ENCODE data around the gene AQP6.
"Not testable (repeated sequence)": the region's sequence is repeated elsewhere in the genome, so short reads cannot be mapped to it uniquely, and the experiment has no call there.

AQP6 gene

DNA sequence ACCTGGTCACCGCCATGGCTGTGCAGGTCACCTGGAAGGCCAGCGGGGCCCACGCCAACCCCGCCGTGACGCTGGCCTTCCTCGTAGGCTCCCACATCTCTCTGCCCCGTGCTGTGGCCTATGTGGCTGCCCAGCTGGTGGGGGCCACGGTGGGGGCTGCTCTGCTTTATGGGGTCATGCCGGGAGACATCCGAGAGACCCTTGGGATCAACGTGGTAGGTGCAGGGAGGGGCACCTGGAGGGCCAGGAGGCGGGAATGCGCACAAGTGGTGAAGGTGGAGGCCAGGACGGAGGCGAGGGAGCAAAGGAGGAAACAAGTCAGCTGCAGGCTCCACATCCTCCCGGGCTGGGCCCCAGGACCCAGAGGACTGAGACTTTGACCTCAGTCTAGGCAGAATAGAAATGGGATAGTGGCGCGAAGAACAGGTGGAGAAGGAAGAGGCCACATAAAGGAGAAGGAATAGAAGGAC is 649 bp downstream of the AQP6 start:
- DNase-seq = no peak

DNA sequence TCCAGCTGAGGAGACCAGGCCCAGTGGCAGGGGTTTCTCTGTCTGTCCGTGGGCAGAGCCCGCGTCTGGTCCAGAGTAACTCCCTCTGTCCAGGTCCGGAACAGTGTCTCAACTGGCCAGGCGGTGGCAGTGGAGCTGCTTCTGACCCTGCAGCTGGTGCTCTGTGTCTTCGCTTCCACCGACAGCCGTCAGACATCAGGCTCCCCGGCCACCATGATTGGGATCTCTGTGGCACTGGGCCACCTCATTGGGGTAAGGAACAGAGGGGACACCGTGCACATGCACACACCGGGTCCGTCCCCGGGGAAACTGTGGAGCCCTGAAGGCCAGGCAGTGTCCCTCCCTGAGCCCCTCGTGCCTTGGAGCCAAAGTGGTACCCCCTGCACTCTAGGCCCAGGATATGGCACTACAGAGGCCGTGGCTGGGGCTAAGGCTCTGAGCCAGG is 1.5 kb downstream of the AQP6 start:
- no peak for DNase-seq

DNA sequence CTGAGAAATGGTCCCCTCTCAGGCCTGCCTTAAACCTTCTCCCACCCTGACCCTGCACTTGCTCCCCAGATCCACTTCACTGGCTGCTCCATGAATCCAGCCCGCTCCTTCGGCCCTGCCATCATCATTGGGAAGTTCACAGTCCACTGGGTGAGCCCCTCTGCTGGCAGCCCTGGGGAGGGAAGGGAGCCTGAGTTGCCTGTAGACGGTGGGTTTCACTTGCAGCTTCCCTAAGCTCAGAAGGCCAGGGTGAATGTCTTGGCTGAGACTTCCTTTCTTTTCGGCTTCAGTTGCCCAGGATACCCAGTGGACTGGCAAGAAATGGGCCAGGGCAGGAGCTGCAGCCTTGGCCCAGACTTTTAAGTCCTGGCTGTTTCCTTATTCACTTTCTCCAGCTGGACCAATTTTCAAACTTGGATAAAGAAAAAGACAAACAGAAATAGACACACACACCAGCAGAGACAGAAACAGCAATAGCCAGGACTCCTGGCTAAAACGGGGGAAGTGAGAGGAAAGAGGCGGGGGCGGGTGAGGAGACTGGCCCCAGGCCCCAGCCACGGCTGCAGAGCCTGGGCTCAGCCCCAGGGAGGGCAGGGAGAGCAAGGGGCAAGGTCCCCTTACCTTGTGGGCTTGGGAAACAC is 2.0 kb downstream of the AQP6 start:
- no peak for DNase-seq

DNA sequence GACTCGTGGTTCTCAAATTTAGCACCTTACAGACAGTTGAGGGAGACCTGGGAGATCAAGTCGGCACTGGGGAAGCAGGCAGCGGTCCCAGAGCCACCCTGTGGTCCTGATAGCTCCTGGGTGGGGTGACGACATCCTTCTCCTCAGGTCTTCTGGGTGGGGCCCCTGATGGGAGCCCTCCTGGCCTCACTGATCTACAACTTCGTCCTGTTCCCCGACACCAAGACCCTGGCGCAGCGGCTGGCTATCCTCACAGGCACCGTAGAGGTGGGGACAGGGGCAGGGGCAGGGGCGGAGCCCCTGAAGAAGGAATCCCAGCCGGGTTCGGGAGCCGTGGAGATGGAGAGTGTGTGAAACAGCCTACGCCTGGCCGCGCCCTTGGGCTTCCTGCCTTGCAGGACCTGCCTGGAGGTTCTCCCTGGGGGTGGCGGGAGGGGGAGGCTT is 2.6 kb downstream of the AQP6 start:
- no peak for DNase-seq

DNA sequence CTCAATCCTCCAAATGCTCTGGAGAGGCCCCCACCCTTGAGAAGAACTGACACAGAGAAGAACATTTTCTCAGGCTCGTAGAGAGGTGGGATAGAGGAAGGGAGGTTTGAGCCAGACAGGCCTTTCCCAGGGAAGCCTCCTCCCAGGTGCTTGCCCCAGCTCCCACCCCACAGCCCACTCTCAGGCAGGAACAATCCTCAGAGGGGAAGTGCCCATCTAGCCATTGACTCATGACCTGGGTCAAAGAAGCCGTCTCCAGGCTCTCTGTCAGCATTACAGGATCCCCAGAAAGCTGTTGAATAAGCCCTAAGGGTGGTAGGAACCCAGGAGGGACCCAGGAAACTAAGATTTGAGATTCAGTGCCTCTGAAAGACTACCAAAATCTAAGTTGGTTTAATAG is 3.8 kb downstream of the AQP6 start:
- DNase-seq = no peak

DNA sequence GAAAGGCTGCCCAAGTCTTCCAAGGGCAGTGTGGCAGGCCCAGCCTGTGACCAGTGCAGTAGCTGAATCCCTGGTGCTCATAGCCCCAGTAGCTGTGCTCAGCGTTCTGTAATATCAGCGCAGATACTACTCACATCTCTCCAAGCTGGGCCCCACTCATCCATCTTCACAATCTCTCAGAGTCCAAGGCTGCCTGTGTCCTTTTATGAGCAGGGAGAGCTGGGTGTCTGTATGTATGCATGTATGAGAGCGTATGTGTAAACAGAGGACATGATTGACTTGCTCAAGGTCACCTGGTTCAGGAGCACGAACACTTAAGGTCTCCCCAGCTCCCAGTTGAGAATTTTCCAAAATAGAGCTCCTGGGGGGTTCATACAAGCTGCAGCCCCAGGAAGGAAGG is 5.4 kb downstream of the AQP6 start:
- no peak for DNase-seq

DNA sequence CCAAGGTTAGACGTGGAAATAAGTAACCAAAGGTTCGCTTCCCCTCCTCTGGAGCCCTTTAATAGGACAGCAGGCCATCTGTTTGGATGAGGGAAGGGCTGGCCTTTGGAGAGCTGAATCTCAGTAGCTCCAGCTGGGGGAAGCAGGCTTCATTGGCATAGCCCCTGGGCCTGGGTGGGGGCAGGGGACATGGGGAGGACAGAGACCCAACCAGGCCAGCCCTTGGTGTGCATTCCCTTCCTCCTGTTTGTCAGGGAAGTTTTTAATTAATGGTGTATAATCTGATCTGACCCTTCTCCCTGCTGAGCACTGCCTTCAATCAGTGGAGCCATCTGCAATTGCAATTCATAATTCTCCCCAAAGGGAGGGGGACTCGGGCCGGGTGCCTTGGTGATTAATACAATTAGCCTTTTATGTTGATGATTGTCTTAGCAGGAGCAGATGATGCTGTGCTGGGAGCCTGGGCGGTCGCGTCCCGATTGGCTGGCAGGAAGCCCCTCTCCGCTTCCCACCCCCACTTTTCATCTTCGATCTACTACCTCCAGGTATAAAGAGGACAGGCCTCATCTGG is 6.4 kb downstream of the AQP6 start:
- DNase-seq = no peak

DNA sequence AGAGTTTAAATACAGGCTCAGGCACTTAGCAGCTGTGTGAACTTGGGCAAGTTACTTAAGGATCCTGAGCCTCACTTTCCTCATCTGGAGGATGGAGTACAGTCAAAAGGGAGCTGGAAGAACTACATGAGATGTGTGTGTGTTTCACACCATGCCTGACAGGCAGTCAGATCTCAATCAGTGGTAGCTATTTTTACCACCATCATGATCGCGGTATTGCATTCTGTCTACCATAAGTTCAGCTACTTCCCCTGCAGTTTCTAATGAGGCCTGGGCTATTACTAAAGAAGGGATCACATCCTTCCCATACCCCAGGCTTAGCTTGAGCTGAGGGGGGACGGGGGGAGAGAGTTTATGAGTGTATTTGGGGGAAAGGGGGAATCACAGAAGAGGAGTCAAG is 7.0 kb downstream of the AQP6 start:
- DNase-seq = no peak

DNA sequence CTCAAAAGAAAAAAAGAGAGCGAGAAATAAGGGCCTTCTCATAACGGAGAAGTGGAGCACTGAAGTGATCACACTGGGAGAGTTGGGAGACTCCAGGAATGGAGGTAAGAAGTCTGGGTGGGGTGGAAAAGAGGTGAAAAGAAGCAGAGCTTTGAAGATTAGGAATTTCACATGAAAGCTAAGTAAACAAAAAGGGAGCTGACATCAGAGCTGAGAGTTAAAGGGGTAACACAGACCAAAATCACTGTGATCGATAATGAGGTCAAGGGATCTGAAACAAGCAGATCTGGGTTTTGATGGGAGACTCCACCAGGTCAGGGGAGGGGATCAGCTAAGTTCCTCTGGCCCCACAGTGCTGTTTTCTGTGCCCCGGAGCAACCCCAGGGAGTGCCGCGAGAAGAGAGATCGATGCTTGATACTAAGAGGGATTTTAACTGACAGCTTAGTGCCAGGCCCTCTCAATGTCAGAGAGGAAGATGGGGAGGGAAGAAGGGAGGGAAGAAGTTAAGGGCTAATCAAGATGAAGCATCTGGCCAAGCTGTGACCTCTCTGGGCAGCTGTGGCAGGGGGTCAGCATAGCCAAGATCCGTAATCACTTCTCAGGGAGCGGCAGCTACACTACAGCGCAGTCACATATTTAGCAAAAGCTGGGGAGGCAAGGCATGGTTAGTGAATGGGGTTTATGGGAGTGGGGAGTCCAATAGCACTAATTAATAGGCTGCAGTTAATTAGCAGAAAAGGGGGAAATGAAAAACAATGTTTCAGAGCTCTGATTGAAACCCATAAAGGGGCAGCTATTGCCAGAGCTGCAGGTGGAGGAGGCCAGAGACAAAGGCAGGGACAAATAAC is 8.0 kb downstream of the AQP6 start:
- no peak for DNase-seq

DNA sequence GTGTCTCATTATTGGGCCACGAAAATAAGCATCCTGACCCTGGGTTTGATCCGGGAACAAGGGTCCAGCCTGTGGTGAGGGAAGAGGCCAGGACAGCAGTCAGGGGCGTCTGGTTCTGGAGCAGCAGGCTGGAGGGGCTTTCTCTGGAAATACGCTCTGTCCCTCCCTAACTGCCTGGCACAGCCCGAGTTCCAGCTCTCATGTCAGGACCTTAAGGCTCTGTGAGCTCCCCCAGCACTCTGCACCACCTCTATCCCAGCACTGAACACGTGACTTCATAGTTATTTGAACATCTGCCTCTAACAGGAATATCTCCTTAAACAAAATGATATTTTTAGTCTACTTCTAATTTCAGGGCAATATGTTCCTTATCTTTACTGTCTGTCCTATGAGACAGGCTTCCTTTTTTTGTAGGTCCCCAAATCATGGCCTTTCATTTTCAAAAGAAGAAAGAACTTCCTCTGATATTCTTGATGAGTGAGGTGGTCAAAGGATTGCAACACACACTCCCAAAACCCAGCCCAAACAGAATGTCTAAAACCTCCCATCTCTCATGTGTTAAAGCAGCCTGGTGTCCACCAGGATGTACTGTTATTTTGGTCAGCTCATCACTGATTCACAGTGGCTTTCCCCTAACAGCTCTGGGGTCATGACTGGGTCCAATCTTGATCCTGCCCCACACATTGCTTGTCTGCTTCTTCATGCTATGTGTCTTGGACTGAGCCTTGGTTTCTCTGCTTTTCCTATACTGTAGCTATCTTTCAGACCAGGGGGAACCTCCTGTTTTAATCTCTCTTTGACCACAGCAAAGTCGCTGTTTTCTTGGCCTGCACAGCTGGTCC is 9.7 kb downstream of the AQP6 start:
- DNase-seq = no peak

DNA sequence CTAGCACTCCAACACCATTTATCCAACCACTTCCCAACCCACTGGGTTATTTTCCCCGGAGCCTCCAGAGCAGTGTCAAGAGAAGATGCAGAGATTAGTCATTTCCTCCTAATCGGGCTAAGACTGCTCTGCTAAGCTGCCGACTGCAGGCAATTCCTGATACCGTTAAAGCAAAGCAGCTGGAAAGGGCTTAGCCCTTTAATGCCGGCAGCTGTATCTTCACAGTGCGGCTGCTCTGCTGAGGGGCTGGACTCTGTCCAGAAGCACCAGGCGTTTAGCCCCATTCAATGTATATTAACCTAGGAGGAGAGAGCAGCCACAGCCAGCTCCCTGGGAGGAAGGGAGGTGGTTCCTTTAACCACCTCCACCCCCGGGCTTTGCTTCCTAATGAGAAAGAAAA is 11.1 kb downstream of the AQP6 start:
- no peak for DNase-seq

DNA sequence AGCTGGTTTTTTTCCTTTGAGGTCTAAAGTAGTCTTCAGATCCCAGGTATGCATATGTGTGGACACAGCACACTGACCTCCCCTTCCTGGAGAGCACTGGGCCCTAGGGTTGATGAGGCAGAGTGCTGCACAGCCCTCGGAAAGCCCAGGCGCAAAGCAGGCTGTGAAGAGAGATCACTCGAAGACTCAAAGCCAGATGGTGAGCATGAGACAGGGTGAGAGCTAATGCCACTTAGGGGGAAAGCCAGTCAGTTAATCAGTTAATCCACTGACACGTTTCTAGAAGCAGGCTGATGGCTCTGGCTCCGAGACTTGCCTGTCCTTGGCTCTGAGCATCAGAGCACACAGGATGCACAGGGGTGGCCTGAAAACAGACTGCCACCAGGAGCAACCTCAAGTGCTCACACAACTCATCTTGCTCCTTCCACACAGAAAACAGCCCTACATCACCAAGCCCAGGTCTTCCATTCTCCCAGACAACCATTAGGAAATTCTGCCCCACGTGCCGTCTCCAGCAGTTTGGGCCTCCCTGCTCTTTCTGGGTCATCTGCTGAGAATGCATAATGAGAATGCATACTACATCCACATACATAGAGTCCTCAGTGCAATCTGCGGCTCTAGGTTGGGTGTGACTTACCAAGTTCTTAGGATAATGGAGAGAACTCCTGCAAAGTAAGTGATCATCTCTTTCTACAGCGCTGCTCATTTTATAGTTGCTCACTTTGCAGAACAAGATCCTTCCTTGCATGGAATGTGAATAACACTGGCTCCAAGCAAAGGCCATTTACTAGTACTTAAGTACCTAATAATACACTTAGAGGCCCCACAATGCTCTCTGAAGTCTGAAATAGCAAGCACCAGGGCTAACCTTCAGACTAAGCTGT is 12.0 kb downstream of the AQP6 start:
- no peak for DNase-seq

DNA sequence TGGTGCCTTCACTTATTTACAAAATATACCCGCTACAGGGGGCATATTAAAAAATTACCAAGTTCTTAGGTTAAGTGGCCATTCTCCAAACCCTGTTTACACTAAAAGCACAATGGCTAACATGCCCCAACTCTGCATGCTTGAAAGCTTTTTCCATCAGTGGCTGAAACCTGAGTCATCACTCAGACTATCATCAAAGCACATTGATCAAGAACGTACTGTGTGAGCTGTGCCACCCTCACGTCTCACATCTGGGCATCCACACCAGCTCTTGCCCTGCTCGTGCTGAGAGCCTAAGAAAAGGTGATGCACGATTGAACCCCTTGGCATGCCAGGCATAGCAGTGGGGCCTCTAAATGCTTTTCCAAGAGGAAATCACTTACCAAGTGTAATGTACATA is 13.2 kb downstream of the AQP6 start:
- DNase-seq = no peak

DNA sequence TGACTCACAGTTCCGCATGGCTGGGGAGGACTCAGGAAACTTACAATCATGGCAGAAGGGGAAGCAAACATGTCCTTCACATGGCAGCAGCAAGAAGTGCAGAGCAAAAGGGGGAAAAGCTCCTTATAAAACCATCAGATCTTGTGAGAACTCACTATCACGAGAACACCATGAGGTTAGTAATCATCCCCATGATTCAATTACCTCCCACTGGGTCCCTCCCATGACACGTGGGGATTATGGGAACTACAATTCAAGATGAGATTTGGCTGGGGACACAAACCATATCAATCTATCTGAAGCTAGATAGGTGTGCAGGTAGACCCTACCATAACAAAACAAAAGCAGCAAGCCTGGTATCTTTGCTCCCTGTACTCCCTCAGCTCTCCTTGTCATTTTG is 13.7 kb downstream of the AQP6 start:
- DNase-seq = not testable (repeated sequence)

DNA sequence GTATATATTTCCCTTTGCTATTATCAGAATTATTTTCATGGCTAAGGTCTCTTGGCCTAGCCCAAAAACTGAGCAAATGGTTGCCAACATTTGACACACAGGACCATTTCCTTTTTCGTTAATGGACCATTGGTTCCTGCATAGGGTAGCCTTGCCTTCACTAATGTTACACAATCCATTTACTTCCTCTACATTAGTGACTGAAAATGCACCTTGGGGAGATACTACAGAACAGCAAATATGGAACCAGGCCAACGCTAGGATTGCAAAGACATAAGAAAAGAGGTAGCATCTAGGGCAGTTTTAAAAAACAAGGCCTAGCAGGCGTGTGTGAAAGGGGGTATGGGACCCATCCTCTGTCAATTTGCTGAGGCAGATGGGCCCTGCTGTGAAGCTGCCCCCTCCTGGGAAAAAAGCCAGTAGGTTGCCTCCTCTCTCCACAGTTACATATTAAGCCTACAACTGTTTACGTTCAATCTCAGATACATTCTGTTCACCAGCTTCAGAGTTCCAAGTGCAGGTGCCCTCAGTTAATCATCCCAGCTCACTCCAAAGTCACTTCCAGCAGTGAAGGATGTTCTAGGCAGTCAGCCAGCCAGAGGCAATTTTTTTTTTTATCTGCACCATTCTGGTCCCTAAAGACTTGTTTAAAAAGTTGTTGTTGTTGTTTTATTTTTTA is 15.0 kb downstream of the AQP6 start:
- no peak for DNase-seq

DNA sequence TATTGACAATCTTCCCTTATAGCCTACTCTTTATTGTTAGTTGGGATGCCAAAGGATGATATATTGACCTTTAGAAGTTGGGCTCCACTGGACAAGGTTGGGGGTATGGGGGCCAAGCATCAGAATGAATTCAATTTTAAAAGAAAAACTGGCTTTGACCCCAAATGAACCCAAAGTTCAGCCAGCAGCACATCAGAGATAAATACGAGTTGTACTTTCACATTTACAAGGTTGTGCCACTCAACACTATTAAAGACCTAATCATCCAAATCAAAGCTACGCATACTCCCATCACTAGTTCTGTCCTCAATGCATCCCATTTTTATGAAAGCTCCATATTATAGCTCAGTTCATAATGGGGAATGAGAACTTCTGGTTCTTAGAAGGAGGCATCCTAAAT is 16.7 kb downstream of the AQP6 start:
- not testable (repeated sequence) for DNase-seq

DNA sequence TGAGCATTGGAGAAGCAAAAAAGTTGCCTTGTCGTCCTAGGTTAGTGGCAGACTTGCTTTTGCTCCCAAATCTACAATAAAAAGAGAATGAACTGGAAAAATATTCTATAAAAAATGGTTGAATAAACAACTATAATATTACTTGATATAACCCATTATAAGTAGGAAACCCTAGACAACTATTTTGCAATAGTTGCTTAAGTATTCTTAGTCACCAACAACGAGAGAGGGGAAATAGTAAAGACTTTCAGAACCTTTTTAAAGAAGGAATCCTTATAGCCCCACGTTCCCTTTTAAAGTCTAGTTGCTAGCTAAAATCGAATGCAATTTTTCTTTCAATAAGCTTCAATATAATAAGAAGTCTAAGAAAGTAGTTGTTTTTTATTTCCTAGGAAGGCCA is 17.5 kb downstream of the AQP6 start:
- DNase-seq = no peak

DNA sequence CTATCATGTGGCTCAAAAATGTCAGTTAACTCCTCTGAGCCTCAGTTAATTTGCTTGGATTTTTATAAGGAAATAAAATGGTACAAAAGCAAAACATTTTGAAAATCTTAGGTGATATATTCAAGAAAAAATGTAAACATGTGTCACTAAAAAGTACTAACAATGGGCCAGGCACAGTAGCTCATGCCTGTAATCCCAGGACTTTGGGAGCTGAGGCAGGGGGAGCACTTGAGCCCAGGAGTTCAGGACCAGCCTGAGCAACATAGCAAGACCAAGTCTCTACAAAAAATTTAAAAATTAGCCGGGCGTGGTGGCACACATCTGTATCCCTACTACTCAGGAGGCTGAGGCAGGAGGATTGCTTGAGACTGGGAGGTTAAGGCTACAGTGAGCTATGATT is 25.7 kb downstream of the AQP6 start:
- DNase-seq = no peak

DNA sequence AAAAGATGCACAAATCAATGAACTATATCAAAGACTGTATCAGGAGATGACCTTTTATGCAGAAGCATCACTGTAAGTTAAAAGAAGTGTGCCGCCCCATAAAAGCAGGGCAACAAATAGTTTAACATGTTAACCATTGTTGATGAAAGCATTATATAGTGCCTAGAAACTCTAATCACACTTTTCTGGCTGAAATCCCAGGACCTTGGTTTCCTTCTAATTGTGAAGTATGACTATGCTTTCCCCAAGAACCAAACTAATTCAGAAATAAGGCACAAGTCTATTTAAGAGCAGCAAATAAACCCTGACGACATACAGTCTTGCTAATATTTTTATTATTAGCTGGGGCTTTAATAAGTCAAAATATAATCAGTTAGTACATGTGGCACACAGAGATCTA is 30.8 kb downstream of the AQP6 start:
- no peak for DNase-seq

DNA sequence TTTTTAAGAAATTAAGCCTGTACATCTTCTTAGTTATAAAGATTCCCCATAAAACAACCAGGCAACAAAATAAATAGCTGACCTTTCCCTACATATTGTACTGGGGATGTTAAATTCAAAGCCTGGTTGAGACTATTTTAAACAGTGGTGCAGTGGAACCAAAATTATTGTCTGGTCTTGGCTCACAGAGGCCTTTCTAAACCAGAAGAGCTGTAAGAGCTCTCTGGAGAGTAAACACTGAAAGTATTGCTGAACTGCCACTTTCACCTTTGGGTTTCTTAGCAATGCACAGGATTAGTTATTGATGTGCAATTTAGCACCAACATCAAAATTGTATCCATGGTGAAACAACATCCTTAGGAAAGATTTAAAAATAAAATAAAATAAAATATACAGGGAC is 31.9 kb downstream of the AQP6 start:
- DNase-seq = no peak

DNA sequence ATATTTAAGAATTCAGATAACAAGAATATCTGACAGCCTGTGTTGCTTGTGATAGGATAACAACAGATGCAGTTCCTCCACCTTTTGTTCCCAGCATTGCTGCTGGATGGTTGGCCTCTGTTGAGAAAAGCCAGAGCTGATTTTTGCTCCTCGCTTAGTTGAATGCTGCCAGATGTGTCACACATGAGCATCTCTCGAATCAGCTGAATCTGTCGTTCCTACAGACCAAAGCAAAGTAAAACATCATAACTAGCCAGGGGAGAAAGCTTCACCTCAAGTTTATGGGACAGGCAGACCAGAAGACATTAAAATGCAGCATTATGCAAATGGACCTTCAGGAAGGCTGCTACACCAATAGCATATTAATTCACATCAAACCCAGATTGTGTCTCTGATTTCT is 32.4 kb downstream of the AQP6 start:
- no peak for DNase-seq

DNA sequence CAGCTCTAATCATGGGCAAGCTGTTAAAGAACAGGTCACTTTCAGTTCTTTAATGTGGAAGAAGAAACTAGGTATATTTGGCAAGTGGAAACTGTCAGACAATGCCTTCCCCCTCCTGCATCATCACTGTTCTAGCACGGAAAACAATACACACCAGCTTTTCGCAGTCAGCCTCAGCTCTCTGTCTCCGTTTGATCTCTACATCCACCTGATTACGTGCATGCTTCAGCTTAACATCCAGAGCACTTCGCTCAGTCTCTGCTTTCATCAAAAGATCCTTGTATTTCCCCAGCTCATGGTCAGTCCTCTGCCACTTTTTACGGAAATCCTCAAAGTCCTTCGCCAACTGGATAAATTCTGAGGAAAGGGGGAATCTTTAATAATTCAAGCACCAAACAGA is 33.5 kb downstream of the AQP6 start:
- DNase-seq = no peak

Measured in activated T-cell treated with anti-CD3 and anti-CD28 coated beads for 4 hours (primary cell).